ENCODE data around the gene GPD2.

DNA sequence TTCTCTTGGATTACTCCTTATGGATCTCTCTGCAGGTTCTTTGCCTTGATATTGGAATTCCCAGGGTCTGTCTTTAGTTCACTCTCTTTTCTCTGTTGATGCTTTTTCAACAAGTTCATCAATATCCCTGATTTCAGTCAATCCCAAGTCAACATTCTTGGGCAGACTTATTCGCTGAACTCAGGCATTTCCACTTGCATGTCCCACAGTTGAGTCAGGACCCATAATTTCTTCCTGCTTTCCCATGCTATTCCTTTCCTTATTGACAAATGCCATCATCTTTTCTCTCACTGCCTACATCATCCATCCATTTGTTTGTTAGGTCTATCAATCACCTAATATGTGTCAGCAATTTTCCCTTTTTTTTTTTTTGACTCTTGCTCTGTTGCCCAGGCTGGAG, 11.6 kb downstream of the GPD2 start:
- TF ChIP-seq, protein P1, sequence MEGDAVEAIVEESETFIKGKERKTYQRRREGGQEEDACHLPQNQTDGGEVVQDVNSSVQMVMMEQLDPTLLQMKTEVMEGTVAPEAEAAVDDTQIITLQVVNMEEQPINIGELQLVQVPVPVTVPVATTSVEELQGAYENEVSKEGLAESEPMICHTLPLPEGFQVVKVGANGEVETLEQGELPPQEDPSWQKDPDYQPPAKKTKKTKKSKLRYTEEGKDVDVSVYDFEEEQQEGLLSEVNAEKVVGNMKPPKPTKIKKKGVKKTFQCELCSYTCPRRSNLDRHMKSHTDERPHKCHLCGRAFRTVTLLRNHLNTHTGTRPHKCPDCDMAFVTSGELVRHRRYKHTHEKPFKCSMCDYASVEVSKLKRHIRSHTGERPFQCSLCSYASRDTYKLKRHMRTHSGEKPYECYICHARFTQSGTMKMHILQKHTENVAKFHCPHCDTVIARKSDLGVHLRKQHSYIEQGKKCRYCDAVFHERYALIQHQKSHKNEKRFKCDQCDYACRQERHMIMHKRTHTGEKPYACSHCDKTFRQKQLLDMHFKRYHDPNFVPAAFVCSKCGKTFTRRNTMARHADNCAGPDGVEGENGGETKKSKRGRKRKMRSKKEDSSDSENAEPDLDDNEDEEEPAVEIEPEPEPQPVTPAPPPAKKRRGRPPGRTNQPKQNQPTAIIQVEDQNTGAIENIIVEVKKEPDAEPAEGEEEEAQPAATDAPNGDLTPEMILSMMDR (IDR thresholded peaks at IDR 0.05): no peak
- TF ChIP-seq POLR2A (IDR thresholded peaks at IDR 0.05): no peak
